ENCODE measurements around the gene DKK1.
"Not testable (repeated sequence)": the region's sequence is repeated elsewhere in the genome, so short reads cannot be mapped to it uniquely, and the experiment has no call there.

Gene DKK1

GRCh38 chr10:52348037-52348564, 34.0 kb downstream of the DKK1 start:
- no peak for DNase-seq (ENCODE audit: low spot score)
- TF ChIP-seq CTCF (IDR thresholded peaks at IDR 0.05; ENCODE audit: extremely low read depth, missing control alignments): no peak

GRCh38 chr10:52351914-52352330, 37.8 kb downstream of the DKK1 start:
- DNase-seq (ENCODE audit: low spot score): no peak
- TF ChIP-seq CTCF (IDR thresholded peaks at IDR 0.05; ENCODE audit: extremely low read depth, missing control alignments): no peak

- TF ChIP-seq CTCF (IDR thresholded peaks at IDR 0.05; ENCODE audit: extremely low read depth, missing control alignments): no peak
- DNase-seq (ENCODE audit: low spot score): no peak
Observed at GRCh38 chr10:52353205-52353604, 39.1 kb downstream of the DKK1 start.

GRCh38 chr10:52353960-52354394, 39.9 kb downstream of the DKK1 start:
- no peak for DNase-seq (ENCODE audit: low spot score)
- TF ChIP-seq CTCF (IDR thresholded peaks at IDR 0.05; ENCODE audit: extremely low read depth, missing control alignments): no peak

- TF ChIP-seq CTCF (IDR thresholded peaks at IDR 0.05; ENCODE audit: extremely low read depth, missing control alignments): no peak
- no peak for DNase-seq (ENCODE audit: low spot score)
Observed at GRCh38 chr10:52357971-52358370, 43.9 kb downstream of the DKK1 start.

- TF ChIP-seq CTCF (IDR thresholded peaks at IDR 0.05; ENCODE audit: extremely low read depth, missing control alignments): no peak
- DNase-seq (ENCODE audit: low spot score): no peak
Observed at GRCh38 chr10:52359441-52359840, 45.4 kb downstream of the DKK1 start.

GRCh38 chr10:52365547-52366432, 51.7 kb downstream of the DKK1 start:
- DNase-seq (ENCODE audit: low spot score): not testable (repeated sequence)
